GM12878 (cell line): ENCODE results near the gene SLC34A1. TPM values are rescaled to one million over a fixed set of nuclear protein-coding genes. Genes with fewer than 3 reads are reported as not detected.

Source experiments
- ATAC-seq: fragments of 200-7000 bp; cut with Tn5 transposase; 3 replicates; pipeline ENCODE4 v1.9.1; 2020; ENCODE audit warnings: mild to moderate bottlenecking, moderate library complexity
- BruUV-seq: library from RNA; stranded (reverse); fragments of 400-500 nt; replicated peaks from 2 replicates; lab custom pipeline; 2021; lab: Mats Ljungman, UMichigan
- CTCF ChIA-PET: fragments of 300-600 bp; sonication (Branson Sonifier 250); formaldehyde crosslinking; extraction: SDS; loops from one replicate; lab custom pipeline; 2021; ENCODE audit warnings: inconsistent platforms; lab: Yijun Ruan, JAX
- POLR2A ChIA-PET: fragments of 350-600 bp; formaldehyde crosslinking; extraction: SDS; loops from one replicate; lab custom pipeline; 2021; ENCODE audit warnings: inconsistent platforms; lab: Charles Lee
- RAD21 ChIA-PET: fragments of 300-600 bp; sonication (Branson Sonifier 250); formaldehyde crosslinking; loops from one replicate; lab custom pipeline; 2023; ENCODE audit warnings: antibody characterized with exemption; ENCODE audit not compliant: unreplicated experiment; lab: Charles Lee
- SMC1A ChIA-PET: fragments of 300-600 bp; sonication (Branson Sonifier 250); formaldehyde crosslinking; loops from one replicate; lab custom pipeline; 2023; ENCODE audit not compliant: unreplicated experiment, uncharacterized antibody; lab: Charles Lee
- DNase-seq: peaks from one replicate; pipeline ENCODE4 v3.0.0-alpha.2; 2011; ENCODE audit warnings: low read depth, low spot score
- FAIRE-seq: peaks from 3 replicates; lab custom pipeline; 2011; peaks lifted over from hg19 to GRCh38; lab: Jason Lieb, UNC
- H2AFZ ChIP-seq: 2 replicates; pipeline ENCODE4 v1.6.0; 2011; ENCODE audit warnings: low read depth, low read length, control low read depth; ENCODE audit not compliant: control insufficient read depth
- H3K27ac ChIP-seq: 2 replicates; pipeline ENCODE4 v1.5.1; 2011; ENCODE audit warnings: control low read depth; ENCODE audit not compliant: control insufficient read depth, insufficient read depth
- H3K27me3 ChIP-seq, 2 experiments: replicated peaks in 1 of 2; 2 replicates each; pipeline versions ENCODE4 v1.6.0 to v1.6.1; 2011; ENCODE audit warnings: low read length in 1 of 2; ENCODE audit not compliant: control insufficient read depth in 2 of 2, insufficient read depth in 2 of 2
- H3K36me3 ChIP-seq, 2 experiments: 2 replicates each; pipeline ENCODE4 v1.5.1; 2011; ENCODE audit warnings: low read length in 1 of 2; ENCODE audit not compliant: control insufficient read depth in 2 of 2, insufficient read depth in 2 of 2
- H3K4me1 ChIP-seq: 2 replicates; pipeline ENCODE4 v1.6.1; 2011; ENCODE audit warnings: mild to moderate bottlenecking, low read length, moderate library complexity, mixed read lengths; ENCODE audit not compliant: control insufficient read depth, insufficient read depth
- H3K4me2 ChIP-seq: 2 replicates; pipeline ENCODE4 v1.6.0; 2011; ENCODE audit warnings: control low read depth; ENCODE audit not compliant: control insufficient read depth, insufficient read depth
- H3K4me3 ChIP-seq: fragments of 200-600 bp; sonication (generic); 2 replicates; pipeline ENCODE4 v1.5.1; 2016
- H3K79me2 ChIP-seq: 2 replicates; pipeline ENCODE4 v1.6.0; 2011; ENCODE audit warnings: low read length; ENCODE audit not compliant: control insufficient read depth, insufficient read depth
- H3K9ac ChIP-seq: 2 replicates; pipeline ENCODE4 v1.8.0; 2011; ENCODE audit warnings: low read length, control low read depth, mixed read lengths; ENCODE audit not compliant: control insufficient read depth, insufficient read depth
- H3K9me3 ChIP-seq: replicated peaks from 3 replicates; pipeline ENCODE4 v1.5.1; 2011; ENCODE audit warnings: mild to moderate bottlenecking, low read length; ENCODE audit not compliant: control insufficient read depth, insufficient read depth
- H4K20me1 ChIP-seq: 2 replicates; pipeline ENCODE4 v1.6.0; 2011; ENCODE audit not compliant: control insufficient read depth, insufficient read depth
- BMI1 ChIP-seq: fragments of 450-650 bp; IDR thresholded peaks from 2 replicates; pipeline ENCODE4 v1.6.1; 2016; ENCODE audit warnings: mild to moderate bottlenecking, moderate library complexity, borderline replicate concordance
- CBX3 ChIP-seq: fragments of 200-600 bp; sonication (generic); IDR thresholded peaks from 2 replicates; pipeline ENCODE4 v1.6.1; 2016; ENCODE audit warnings: low read depth, borderline replicate concordance
- FOS ChIP-seq: IDR thresholded peaks from 3 replicates; pipeline ENCODE4 v1.6.1; 2011; ENCODE audit warnings: borderline replicate concordance; ENCODE audit not compliant: insufficient read length; ENCODE audit errors: extremely low read depth
- NFIC ChIP-seq: IDR thresholded peaks from 2 replicates; pipeline ENCODE4 v1.6.1; 2012; ENCODE audit warnings: low read depth, mild to moderate bottlenecking, inconsistent platforms, low read length, moderate library complexity
- SMARCA5 ChIP-seq: fragments of 450-650 bp; IDR thresholded peaks from 2 replicates; pipeline ENCODE4 v1.6.1; 2017; ENCODE audit warnings: mild to moderate bottlenecking
- SUPT20H ChIP-seq: IDR thresholded peaks from 2 replicates; pipeline ENCODE4 v1.6.1; 2011; ENCODE audit warnings: low read depth, mild to moderate bottlenecking, low read length, moderate library complexity, borderline replicate concordance; ENCODE audit not compliant: control insufficient read depth
- ZNF217 ChIP-seq: fragments of 450-650 bp; IDR thresholded peaks from 2 replicates; pipeline ENCODE4 v1.6.1; 2017; ENCODE audit warnings: antibody characterized with exemption, mild to moderate bottlenecking
- WGBS: methylation state at CpG from one replicate; pipeline ENCODE4 v1.1.6; 2016; ENCODE audit warnings: low lambda C conversion rate; ENCODE audit not compliant: insufficient replicate concordance, insufficient coverage; ENCODE audit errors: missing lambda C conversion rate; 5-methylcytosine and 5-hydroxymethylcytosine counted together
- in situ Hi-C: fragments of 300-500 bp; cut with MboI; formaldehyde crosslinking; loops from 9 replicates; pipeline ENCODE4 v1.14.3; 2018; ENCODE audit warnings: mixed read lengths
- intact Hi-C: fragments of 100-400 bp; cut with micrococcal nuclease; formaldehyde crosslinking; loops from one replicate; pipeline ENCODE4 v1.14.2; 2022; ENCODE audit not compliant: unreplicated experiment
- polyA plus RNA-seq, 11 experiments: library from polyadenylated mRNA; depleted of rRNA in 4 of 11; unstranded in 6 of 11; stranded (reverse) in 5 of 11; fragments of >200 nt; fragmentation: Nextera tagmentation in 4 of 11; fragmentation: Illumina TruSeq in 1 of 11; extraction: Ambion mirVana in 4 of 11; extraction: Trizol in 1 of 11; gene quantifications; 1 replicate in 1 of 11; 2 replicates in 10 of 11; pipeline versions ENCODE4 v1.2.1 to v1.2.3, GENCODE V29; 2011 to 2016; ENCODE audit warnings: inconsistent platforms in 2 of 11, missing spikeins in 2 of 11, low read depth in 1 of 11
- total RNA-seq, 4 experiments: library from RNA; depleted of rRNA in 3 of 4; stranded (reverse); fragments of >200 nt in 3 of 4; fragmentation: Illumina TruSeq in 1 of 4; extraction: Trizol in 1 of 4; gene quantifications; 2 replicates each; pipeline versions ENCODE4 v1.2.1 to v1.2.3, GENCODE V29; 2013 to 2021
- TF ChIP-seq, protein P1 (sequence below): fragments of 450-650 bp; IDR thresholded peaks from 2 replicates; pipeline ENCODE4 v1.6.1; 2017; ENCODE audit warnings: mild to moderate bottlenecking
- TF ChIP-seq, protein P2 (sequence below), 3 experiments: IDR thresholded peaks in 2 of 3; conservative IDR thresholded peaks in 1 of 3; 2 replicates each; pipeline ENCODE4 v1.5.1; 2011; ENCODE audit warnings: low read depth in 3 of 3, low read length in 3 of 3, mild to moderate bottlenecking in 3 of 3, control low read depth in 2 of 3, moderate library complexity in 2 of 3, inconsistent platforms in 1 of 3, mixed read lengths in 1 of 3; ENCODE audit not compliant: control insufficient read depth in 2 of 3, insufficient read depth in 1 of 3; ENCODE audit errors: extremely low read depth in 1 of 3

SLC34A1 gene
- total and polyA plus RNA-seq, 10 of the 15 experiments (the other 5 are each of a cell fraction or from before 2014, with no cell fraction given): 0.03 to 0.14 (median 0.09) TPM; not detected in 2

DNA sequence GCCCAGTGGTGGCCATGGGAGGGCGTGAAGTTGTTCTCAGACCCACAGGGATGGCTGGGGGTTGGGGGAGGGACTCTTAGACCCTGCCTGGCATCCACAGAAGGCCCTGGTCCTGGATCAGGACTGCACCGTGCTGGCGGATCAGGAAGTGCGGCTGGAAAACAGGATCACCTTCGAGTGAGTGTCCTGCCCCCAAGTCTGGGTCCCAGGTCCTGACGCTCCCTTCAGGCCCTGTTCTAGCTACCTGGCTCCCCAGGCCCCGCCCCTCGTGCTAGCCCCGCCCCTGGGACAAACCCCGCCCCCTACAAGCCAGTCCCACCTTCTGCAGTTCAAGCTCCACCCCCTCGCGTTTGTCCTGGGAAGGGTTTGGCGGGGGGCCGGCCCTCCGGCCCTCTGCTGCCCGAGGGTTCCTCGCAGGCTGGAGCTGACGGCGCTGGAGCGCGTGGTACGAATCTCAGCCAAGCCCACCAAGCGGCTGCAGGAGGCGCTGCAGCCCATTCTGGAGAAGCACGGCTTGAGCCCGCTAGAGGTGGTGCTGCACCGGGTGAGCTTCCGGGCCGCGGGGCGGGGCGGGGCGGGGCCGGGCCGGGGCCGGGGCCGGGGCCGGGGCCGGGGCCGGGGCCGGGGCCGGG is 13.6 kb upstream of the SLC34A1 start:
- Histone ChIP-seq H3K4me3 (no peak overlapping the region), H2AFZ (no peak overlapping the region), H3K36me3 (peaks cover 14 to 17% of the 10 kb centered on the region in 2 experiments), H3K9me3 (no peaks in the 10 kb centered on the region), H3K4me2 (no peak overlapping the region), H4K20me1 (no peaks in the 10 kb centered on the region), H3K4me1 (peaks cover 28% of the 10 kb centered on the region), H3K9ac (no peak overlapping the region), H3K27ac (no peak overlapping the region), H3K79me2 (peaks cover under 1% of the 10 kb centered on the region), H3K27me3 (no peaks in the 10 kb centered on the region)
- intact Hi-C loops (no loop called here), in situ Hi-C loops (no loop called here)
- no TSS peak for BruUV-seq
- FAIRE-seq: no peak
- no peak for DNase-seq
- 52% methylated on average over 23 of the region's 42 CpGs for WGBS
- ChIA-PET RAD21 (interaction anchor here (0.6 to 3.0 kb wide), 14 partner anchors 9 to 86 kb away, joined by 3 to 46 read pairs (median 4); no protein-coding TSS in a partner anchor), SMC1A (interaction anchor here (0.7 to 2.6 kb wide), 14 partner anchors 8 to 257 kb away, joined by 3 to 25 read pairs (median 4); partner anchors contain the start of genes LMAN2, RGS14 and SLC34A1), POLR2A (interaction anchor here (0.5 to 2.7 kb wide), 12 partner anchors 8 to 845 kb away, joined by 3 to 11 read pairs (median 4); partner anchors contain the start of genes PRR7 and RGS14), CTCF (interaction anchor here (0.9 to 6.0 kb wide), 21 partner anchors 9 to 257 kb away, joined by 3 to 88 read pairs (median 5); partner anchors contain the start of genes LMAN2, MXD3, RGS14 and SLC34A1)
- ATAC-seq: peak; percentile 87
- TF ChIP-seq CBX3 (no peak), FOS (no peak), NFIC (no peak), ZNF217 (no peak), SUPT20H (no peak), BMI1 (no peak), SMARCA5 (no peak)
- TF ChIP-seq, protein P1, sequence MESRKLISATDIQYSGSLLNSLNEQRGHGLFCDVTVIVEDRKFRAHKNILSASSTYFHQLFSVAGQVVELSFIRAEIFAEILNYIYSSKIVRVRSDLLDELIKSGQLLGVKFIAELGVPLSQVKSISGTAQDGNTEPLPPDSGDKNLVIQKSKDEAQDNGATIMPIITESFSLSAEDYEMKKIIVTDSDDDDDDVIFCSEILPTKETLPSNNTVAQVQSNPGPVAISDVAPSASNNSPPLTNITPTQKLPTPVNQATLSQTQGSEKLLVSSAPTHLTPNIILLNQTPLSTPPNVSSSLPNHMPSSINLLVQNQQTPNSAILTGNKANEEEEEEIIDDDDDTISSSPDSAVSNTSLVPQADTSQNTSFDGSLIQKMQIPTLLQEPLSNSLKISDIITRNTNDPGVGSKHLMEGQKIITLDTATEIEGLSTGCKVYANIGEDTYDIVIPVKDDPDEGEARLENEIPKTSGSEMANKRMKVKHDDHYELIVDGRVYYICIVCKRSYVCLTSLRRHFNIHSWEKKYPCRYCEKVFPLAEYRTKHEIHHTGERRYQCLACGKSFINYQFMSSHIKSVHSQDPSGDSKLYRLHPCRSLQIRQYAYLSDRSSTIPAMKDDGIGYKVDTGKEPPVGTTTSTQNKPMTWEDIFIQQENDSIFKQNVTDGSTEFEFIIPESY: peak; percentile 40; the same call in 1 of the 2 replicates
- TF ChIP-seq, protein P2, sequence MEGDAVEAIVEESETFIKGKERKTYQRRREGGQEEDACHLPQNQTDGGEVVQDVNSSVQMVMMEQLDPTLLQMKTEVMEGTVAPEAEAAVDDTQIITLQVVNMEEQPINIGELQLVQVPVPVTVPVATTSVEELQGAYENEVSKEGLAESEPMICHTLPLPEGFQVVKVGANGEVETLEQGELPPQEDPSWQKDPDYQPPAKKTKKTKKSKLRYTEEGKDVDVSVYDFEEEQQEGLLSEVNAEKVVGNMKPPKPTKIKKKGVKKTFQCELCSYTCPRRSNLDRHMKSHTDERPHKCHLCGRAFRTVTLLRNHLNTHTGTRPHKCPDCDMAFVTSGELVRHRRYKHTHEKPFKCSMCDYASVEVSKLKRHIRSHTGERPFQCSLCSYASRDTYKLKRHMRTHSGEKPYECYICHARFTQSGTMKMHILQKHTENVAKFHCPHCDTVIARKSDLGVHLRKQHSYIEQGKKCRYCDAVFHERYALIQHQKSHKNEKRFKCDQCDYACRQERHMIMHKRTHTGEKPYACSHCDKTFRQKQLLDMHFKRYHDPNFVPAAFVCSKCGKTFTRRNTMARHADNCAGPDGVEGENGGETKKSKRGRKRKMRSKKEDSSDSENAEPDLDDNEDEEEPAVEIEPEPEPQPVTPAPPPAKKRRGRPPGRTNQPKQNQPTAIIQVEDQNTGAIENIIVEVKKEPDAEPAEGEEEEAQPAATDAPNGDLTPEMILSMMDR (IDR thresholded peaks at IDR 0.05 in 2 of 3, conservative IDR thresholded peaks at IDR 0.05 in 1 of 3; ENCODE audit: control insufficient read depth in 2 of 3, extremely low read depth in 1 of 3, insufficient read depth in 1 of 3, low read depth in 3 of 3, low read length in 3 of 3): peak; percentile 9 to 52 (median 45); a peak in 4 of 6 replicates
